ENCODE data around the gene LMF1.

The LMF1 gene

DNA sequence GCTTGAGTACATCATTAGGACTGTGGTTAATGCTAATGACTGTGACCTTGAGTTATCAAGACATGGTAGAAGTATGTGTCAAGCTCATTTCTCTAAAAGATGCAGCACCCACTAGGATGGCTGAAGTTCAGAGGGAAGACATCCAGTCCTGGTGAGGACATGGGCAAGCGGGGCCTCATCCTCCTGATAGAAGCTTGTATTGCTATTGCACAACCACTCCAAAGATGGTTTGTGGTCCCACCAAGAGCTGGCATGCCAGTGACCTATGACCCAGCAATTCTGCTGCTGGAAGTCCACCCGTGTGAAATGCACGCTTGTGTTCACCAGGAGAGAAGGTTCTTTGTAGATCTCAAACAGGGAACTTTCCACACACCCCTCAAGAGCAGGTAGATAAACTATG is 25.0 kb upstream of the LMF1 start:
- FAIRE-seq (no peak), DNase-seq (ENCODE audit: insufficient read length, low spot score) (no peak)
- TF ChIP-seq POLR2AphosphoS5 (IDR thresholded peaks at IDR 0.05; ENCODE audit: low read depth, low read length): no peak
- no peak for TF ChIP-seq POLR2A (IDR thresholded peaks at IDR 0.05; ENCODE audit: low read depth, low read length)
- TF ChIP-seq PAX5 (IDR thresholded peaks at IDR 0.05; ENCODE audit: insufficient read depth, low read length, severe bottlenecking): no peak
- no peak for TF ChIP-seq SPI1 (IDR thresholded peaks at IDR 0.05; ENCODE audit: low read depth, low read length)
- no peak for TF ChIP-seq POU2F2 (IDR thresholded peaks at IDR 0.05; ENCODE audit: low read depth, low read length)
- TF ChIP-seq TAF1 (IDR thresholded peaks at IDR 0.05; ENCODE audit: low read depth, low read length): no peak

DNA sequence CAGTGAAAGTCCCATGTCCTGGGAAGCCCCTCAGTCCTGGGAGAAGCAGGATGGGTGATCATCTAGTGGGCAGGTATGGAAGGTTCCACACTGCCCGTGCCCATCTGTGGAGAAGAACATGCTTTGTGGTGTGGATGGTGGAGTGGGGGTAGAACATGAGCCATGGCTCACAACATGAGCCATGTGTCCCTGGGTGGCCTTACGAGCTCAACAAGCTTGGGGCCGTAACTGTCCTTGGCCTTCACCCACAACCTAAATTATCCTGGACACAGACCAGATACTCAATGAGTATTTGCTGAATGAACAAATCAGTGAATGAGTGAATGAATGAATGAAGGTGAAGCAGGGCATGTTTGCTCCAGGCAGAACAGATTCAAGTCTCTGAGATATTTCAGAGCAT is 24.3 kb upstream of the LMF1 start:
- TF ChIP-seq PAX5 (IDR thresholded peaks at IDR 0.05; ENCODE audit: insufficient read depth, low read length, severe bottlenecking) (no peak), POLR2AphosphoS5 (IDR thresholded peaks at IDR 0.05; ENCODE audit: low read depth, low read length) (no peak), SPI1 (IDR thresholded peaks at IDR 0.05; ENCODE audit: low read depth, low read length) (no peak), POLR2A (IDR thresholded peaks at IDR 0.05; ENCODE audit: low read depth, low read length) (no peak), POU2F2 (IDR thresholded peaks at IDR 0.05; ENCODE audit: low read depth, low read length) (no peak), TAF1 (IDR thresholded peaks at IDR 0.05; ENCODE audit: low read depth, low read length) (no peak)
- FAIRE-seq (no peak), DNase-seq (ENCODE audit: insufficient read length, low spot score) (no peak)

DNA sequence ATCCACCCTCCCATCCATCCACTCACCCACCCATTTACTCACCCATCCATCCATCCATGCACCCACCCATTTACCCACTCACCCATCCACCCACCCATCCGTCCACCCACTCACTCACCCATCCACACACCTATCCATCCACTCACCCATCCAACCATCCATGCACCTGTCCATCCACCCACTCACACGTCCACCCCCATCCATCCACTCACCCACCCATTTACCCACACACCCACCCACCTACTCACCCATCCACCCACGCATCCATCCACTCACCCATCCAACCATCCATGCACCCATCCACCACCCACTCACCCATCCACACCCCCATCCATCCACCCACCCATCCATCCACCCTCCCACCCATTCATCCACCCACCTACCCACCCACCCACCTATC is 22.9 kb upstream of the LMF1 start:
- DNase-seq (ENCODE audit: insufficient read length, low spot score): no peak
- TF ChIP-seq TAF1 (IDR thresholded peaks at IDR 0.05; ENCODE audit: low read depth, low read length) (no peak), POU2F2 (IDR thresholded peaks at IDR 0.05; ENCODE audit: low read depth, low read length) (no peak), POLR2A (IDR thresholded peaks at IDR 0.05; ENCODE audit: low read depth, low read length) (no peak), POLR2AphosphoS5 (IDR thresholded peaks at IDR 0.05; ENCODE audit: low read depth, low read length) (no peak), SPI1 (IDR thresholded peaks at IDR 0.05; ENCODE audit: low read depth, low read length) (no peak), PAX5 (IDR thresholded peaks at IDR 0.05; ENCODE audit: insufficient read depth, low read length, severe bottlenecking) (no peak)
- FAIRE-seq: no peak

DNA sequence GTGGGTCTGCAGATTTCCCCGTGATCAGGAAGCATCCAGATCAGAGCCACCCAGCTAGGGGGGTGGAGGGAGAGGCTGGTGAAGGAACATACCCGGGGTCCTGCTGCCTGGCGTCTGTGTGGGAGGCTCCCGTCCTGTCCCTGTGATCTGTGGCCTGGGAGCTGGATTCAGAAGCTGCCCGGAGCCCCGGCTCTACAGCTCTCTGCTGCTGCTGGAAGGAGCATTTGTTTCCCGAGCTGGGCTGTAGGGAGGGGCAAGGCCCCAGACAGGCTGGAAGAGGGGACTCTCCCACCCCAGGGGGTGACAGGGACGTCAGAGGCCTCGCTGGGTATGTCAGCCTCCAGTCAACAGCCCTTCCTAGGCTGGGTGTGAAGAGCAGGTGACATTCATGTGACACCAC is 21.0 kb upstream of the LMF1 start:
- no peak for FAIRE-seq

DNA sequence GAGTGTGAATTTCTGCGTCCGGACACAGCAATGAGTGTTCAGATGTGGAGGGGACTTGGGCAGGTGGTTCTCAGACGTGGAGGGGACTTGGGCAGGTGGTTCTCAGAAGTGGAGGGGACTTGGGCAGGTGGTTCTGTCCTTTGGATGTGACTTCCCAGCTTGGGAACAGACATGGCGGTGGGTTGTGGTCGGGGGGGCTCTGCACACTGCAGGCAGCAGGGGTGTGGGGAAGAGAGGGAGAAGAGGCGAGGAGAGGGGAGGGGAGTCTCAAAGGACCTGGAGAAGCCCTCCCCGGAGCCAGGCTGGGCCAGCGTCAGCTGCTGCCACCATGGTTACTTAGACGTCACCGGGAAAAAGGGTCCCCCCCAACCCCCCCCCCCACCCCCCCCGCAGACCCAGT is 20.6 kb upstream of the LMF1 start:
- TF ChIP-seq POLR2AphosphoS5 (IDR thresholded peaks at IDR 0.05; ENCODE audit: low read depth, low read length): no peak
- DNase-seq (ENCODE audit: insufficient read length, low spot score) (no peak), FAIRE-seq (no peak)

More for the DNA sequence above, 21.0 kb upstream of the LMF1 start:
- TF ChIP-seq SPI1 (IDR thresholded peaks at IDR 0.05; ENCODE audit: low read depth, low read length) (no peak), TAF1 (IDR thresholded peaks at IDR 0.05; ENCODE audit: low read depth, low read length) (no peak), POU2F2 (IDR thresholded peaks at IDR 0.05; ENCODE audit: low read depth, low read length) (no peak), POLR2AphosphoS5 (IDR thresholded peaks at IDR 0.05; ENCODE audit: low read depth, low read length) (no peak), PAX5 (IDR thresholded peaks at IDR 0.05; ENCODE audit: insufficient read depth, low read length, severe bottlenecking) (no peak), POLR2A (IDR thresholded peaks at IDR 0.05; ENCODE audit: low read depth, low read length) (no peak)
- no peak for DNase-seq (ENCODE audit: insufficient read length, low spot score)

DNA sequence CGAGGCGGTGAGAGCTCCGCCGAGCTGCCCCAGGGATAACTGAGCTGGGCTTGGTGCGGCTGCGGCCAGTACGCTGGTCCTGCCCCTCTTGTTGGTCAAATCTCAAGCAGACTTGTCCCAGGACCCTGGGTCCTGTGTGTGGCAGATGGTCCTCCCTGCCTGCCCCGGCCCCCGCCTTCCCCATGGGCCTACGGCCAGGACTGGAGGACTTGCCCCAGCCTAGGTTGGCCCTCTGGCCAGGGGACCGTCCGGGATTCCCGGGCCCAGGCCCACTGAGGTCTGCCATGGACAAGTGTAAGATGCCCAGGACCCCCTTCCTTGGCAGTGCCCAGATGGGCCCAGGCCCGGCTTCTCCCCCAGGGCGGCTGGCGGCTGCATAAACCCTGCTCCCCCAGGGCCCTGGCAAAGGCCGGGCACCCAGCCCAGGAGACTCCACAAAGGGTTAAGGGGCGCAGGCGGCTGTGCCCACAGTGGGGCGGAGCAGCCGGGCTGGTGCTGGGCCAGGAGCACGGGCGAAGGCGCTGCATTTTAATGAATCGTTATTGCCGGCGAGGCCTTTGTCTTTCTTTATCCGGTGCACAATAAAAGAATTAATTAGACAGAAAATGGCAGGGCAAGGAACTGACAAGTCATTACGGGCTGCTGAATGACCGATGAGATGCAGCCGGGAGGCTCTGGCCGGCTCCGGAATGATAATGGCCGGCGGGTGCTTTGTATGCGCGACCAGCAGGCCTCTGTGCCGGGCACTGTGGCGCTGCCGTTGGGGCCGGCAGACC is 19.9 kb upstream of the LMF1 start:
- no peak for DNase-seq (ENCODE audit: insufficient read length, low spot score)
- TF ChIP-seq SPI1 (IDR thresholded peaks at IDR 0.05; ENCODE audit: low read depth, low read length) (no peak), POU2F2 (IDR thresholded peaks at IDR 0.05; ENCODE audit: low read depth, low read length) (no peak), POLR2A (IDR thresholded peaks at IDR 0.05; ENCODE audit: low read depth, low read length) (no peak), TAF1 (IDR thresholded peaks at IDR 0.05; ENCODE audit: low read depth, low read length) (no peak), PAX5 (IDR thresholded peaks at IDR 0.05; ENCODE audit: insufficient read depth, low read length, severe bottlenecking) (no peak), POLR2AphosphoS5 (IDR thresholded peaks at IDR 0.05; ENCODE audit: low read depth, low read length) (no peak)
- no peak for FAIRE-seq

DNA sequence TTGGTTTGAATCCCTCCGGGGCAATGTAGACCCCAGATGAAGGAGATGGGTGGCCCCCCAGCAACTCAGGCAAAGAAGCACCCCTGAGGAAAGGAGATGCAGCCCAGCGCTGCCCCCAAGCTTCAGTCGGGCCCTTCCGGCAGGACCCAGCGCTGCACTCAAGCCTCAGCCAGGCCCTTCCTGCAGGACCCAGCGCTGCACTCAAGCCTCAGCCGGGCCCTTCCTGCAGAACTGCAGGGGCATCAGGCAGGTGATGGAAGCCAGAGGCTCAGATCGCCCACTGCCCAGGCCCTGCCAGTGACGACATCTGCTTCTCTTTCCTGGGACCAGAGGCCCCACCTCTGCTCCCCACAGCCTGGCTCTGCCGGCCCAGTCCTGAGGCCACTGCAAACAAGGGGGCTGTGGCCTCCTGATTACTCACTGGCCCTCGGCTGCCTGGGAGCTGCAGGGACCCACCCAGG is 18.6 kb upstream of the LMF1 start:
- FAIRE-seq: no peak
- DNase-seq (ENCODE audit: insufficient read length, low spot score): no peak
- no peak for TF ChIP-seq POU2F2 (IDR thresholded peaks at IDR 0.05; ENCODE audit: low read depth, low read length)
- no peak for TF ChIP-seq POLR2A (IDR thresholded peaks at IDR 0.05; ENCODE audit: low read depth, low read length)
- TF ChIP-seq PAX5 (IDR thresholded peaks at IDR 0.05; ENCODE audit: insufficient read depth, low read length, severe bottlenecking): no peak
- TF ChIP-seq TAF1 (IDR thresholded peaks at IDR 0.05; ENCODE audit: low read depth, low read length): no peak
- no peak for TF ChIP-seq POLR2AphosphoS5 (IDR thresholded peaks at IDR 0.05; ENCODE audit: low read depth, low read length)
- TF ChIP-seq SPI1 (IDR thresholded peaks at IDR 0.05; ENCODE audit: low read depth, low read length): no peak

DNA sequence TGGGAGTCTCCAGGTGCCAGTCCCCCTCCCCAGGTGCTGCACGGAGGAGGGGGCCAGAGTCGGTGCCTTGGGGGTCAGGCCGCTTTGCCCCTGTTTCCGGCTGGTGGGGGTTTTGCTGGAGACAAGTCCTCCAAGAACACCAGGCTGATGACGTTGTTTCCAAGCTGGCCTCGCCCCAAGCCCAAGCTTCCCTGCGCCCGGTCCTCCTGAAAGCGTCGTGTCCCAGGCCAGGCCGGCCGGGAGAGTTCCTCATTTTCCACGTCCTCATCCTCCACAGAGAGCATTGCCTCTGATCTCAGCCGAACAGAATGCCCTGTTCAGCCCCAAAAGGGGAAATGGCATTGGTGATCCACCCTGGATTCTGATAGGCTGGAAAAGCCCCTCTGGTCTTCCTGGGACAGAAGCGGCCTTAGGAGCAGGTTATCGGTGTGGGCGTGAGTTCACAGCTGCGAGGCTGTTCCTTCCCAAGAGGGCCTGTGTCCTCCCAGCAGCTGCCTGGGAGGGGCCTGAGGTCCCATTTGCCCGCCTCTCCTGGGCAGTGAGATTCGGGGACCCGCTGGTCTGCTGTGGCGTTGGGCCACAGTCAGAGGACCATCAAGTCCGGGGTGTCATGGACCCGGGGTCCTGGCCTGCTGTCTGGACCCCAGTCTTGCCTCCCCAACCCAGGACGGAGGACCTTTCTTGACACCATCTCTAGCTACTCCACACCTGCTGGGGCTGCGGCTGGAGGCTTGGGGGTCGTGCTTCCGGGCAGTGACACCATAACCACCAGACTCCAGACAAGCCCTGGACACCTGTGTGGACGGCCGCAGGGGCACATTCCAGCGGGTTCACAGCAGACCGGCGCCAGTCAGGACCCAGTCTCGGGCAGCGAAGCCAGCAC is 17.9 kb upstream of the LMF1 start:
- no peak for TF ChIP-seq POLR2A (IDR thresholded peaks at IDR 0.05; ENCODE audit: low read depth, low read length)
- TF ChIP-seq SPI1 (IDR thresholded peaks at IDR 0.05; ENCODE audit: low read depth, low read length): no peak
- no peak for TF ChIP-seq POU2F2 (IDR thresholded peaks at IDR 0.05; ENCODE audit: low read depth, low read length)
- TF ChIP-seq TAF1 (IDR thresholded peaks at IDR 0.05; ENCODE audit: low read depth, low read length): no peak
- TF ChIP-seq PAX5 (IDR thresholded peaks at IDR 0.05; ENCODE audit: insufficient read depth, low read length, severe bottlenecking): no peak
- no peak for TF ChIP-seq POLR2AphosphoS5 (IDR thresholded peaks at IDR 0.05; ENCODE audit: low read depth, low read length)
- FAIRE-seq (no peak), DNase-seq (ENCODE audit: insufficient read length, low spot score) (no peak)

DNA sequence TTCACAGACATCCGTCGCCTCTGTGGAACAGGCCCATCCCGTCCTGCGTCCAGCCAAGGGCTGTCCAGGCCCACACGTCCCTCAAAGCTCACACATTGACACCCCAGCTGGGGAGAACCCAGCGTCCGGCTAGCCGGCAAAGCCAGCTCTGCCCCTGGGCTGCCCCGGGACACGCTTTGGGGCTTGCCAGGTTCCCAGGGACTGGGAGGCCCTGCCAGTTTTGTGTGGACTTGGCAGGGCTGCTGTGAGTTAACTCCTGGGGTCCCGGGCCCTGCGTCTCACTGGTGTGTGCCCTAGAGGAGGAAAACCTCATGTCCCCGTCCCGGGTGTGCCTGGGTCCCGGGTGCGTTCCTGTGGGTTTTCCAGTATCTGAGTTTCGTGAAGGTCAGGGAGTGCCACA is 17.1 kb upstream of the LMF1 start:
- FAIRE-seq: no peak
- no peak for DNase-seq (ENCODE audit: insufficient read length, low spot score)
- TF ChIP-seq POLR2A (IDR thresholded peaks at IDR 0.05; ENCODE audit: low read depth, low read length) (no peak), POU2F2 (IDR thresholded peaks at IDR 0.05; ENCODE audit: low read depth, low read length) (no peak), PAX5 (IDR thresholded peaks at IDR 0.05; ENCODE audit: insufficient read depth, low read length, severe bottlenecking) (no peak), SPI1 (IDR thresholded peaks at IDR 0.05; ENCODE audit: low read depth, low read length) (no peak), POLR2AphosphoS5 (IDR thresholded peaks at IDR 0.05; ENCODE audit: low read depth, low read length) (no peak), TAF1 (IDR thresholded peaks at IDR 0.05; ENCODE audit: low read depth, low read length) (no peak)

Measured in GM12891 (cell line).